Neural cell (in vitro differentiated cells): ENCODE data around the gene CDCA8. TPM values are rescaled to one million over a fixed set of nuclear protein-coding genes. Genes with fewer than 3 reads are reported as not detected.

ENCODE experiments used
- H2AFZ ChIP-seq: fragments of 200-600, 300-800 bp; sonication (generic), shearing (Covaris generic); 2 replicates; pipeline ENCODE4 v1.6.0; 2014; ENCODE audit warnings: low read depth, mild to moderate bottlenecking, antibody characterized with exemption, low read length, moderate library complexity
- H3F3A ChIP-seq: fragments of 200-600 bp; shearing (Covaris generic); 2 replicates; pipeline ENCODE4 v1.6.1; 2016; ENCODE audit warnings: mild to moderate bottlenecking, moderate library complexity, mixed read lengths, antibody characterized with exemption, low read length; ENCODE audit not compliant: insufficient read depth, poor library complexity, severe bottlenecking
- H3K27ac ChIP-seq: fragments of 200-600, 300-800 bp; sonication (generic), shearing (Covaris generic); 2 replicates; pipeline ENCODE4 v1.5.1; 2014; ENCODE audit warnings: mild to moderate bottlenecking, low read length, moderate library complexity
- H3K27me3 ChIP-seq: fragments of 300-800, 200-600 bp; sonication (generic), shearing (Covaris generic); 2 replicates; pipeline ENCODE4 v1.6.0; 2014; ENCODE audit warnings: mild to moderate bottlenecking, low read depth, low read length, moderate library complexity; ENCODE audit not compliant: insufficient read depth
- H3K36me3 ChIP-seq: fragments of 300-800, 200-600 bp; sonication (generic), shearing (Covaris generic); 2 replicates; pipeline ENCODE4 v1.5.1; 2014; ENCODE audit warnings: mild to moderate bottlenecking, antibody characterized with exemption, low read length, moderate library complexity; ENCODE audit not compliant: insufficient read depth
- H3K4me2 ChIP-seq: fragments of 300-800, 200-600 bp; sonication (generic), shearing (Covaris generic); 2 replicates; pipeline ENCODE4 v1.6.0; 2014; ENCODE audit warnings: mild to moderate bottlenecking, low read length
- H3K4me3 ChIP-seq: fragments of 300-800, 200-600 bp; sonication (generic), shearing (Covaris generic); 2 replicates; pipeline ENCODE4 v1.5.1; 2014; ENCODE audit warnings: mild to moderate bottlenecking, low read length, moderate library complexity
- H3K79me2 ChIP-seq: fragments of 200-600 bp; shearing (Covaris generic); replicated peaks from 2 replicates; pipeline ENCODE4 v1.6.0; 2014; ENCODE audit warnings: mild to moderate bottlenecking, low read length, moderate library complexity; ENCODE audit not compliant: insufficient read depth
- H3K9ac ChIP-seq: fragments of 300-800, 200-600 bp; sonication (generic), shearing (Covaris generic); 2 replicates; pipeline ENCODE4 v1.6.1; 2016; ENCODE audit warnings: mild to moderate bottlenecking, low read length, mixed read lengths
- H3K9me2 ChIP-seq: fragments of 200-600 bp; shearing (Covaris generic); 2 replicates; pipeline ENCODE4 v1.6.1; 2016; ENCODE audit warnings: mild to moderate bottlenecking, low read length, mixed read lengths; ENCODE audit not compliant: insufficient read depth
- H3K9me3 ChIP-seq: fragments of 200-600, 300-800 bp; sonication (generic), shearing (Covaris generic); 2 replicates; pipeline ENCODE4 v1.6.1; 2016; ENCODE audit warnings: mild to moderate bottlenecking, mixed run types, low read length, moderate library complexity, mixed read lengths
- H4K20me1 ChIP-seq: fragments of 200-600 bp; shearing (Covaris generic); 2 replicates; pipeline ENCODE4 v1.6.1; 2016; ENCODE audit warnings: mild to moderate bottlenecking, mixed run types; ENCODE audit not compliant: insufficient read depth
- CTCF ChIP-seq: fragments of 450-650 bp; IDR thresholded peaks from 2 replicates; pipeline ENCODE4 v1.5.1; 2014; ENCODE audit warnings: antibody characterized with exemption, mild to moderate bottlenecking, moderate library complexity; ENCODE audit not compliant: poor library complexity, severe bottlenecking
- EP300 ChIP-seq: fragments of 450-650 bp; conservative IDR thresholded peaks from 2 replicates; pipeline ENCODE4 v1.6.1; 2014; ENCODE audit warnings: antibody characterized with exemption, mild to moderate bottlenecking, moderate library complexity; ENCODE audit not compliant: poor library complexity, severe bottlenecking
- EZH2 ChIP-seq: fragments of 200-600, 300-800 bp; shearing (Covaris generic), sonication (generic); IDR thresholded peaks from 2 replicates; pipeline ENCODE4 v1.6.1; 2014; ENCODE audit warnings: antibody characterized with exemption, low read length, borderline replicate concordance, mild to moderate bottlenecking; ENCODE audit not compliant: insufficient read depth, poor library complexity, severe bottlenecking
- MXI1 ChIP-seq: fragments of 450-650 bp; conservative IDR thresholded peaks from 2 replicates; pipeline ENCODE4 v1.6.1; 2014; ENCODE audit warnings: antibody characterized with exemption, mild to moderate bottlenecking; ENCODE audit not compliant: poor library complexity, severe bottlenecking
- POLR2AphosphoS5 ChIP-seq: IDR thresholded peaks from 2 replicates; pipeline ENCODE4 v1.6.1; 2012
- RAD21 ChIP-seq: fragments of 450-650 bp; conservative IDR thresholded peaks from 2 replicates; pipeline ENCODE4 v1.6.1; 2014; ENCODE audit warnings: antibody characterized with exemption, mild to moderate bottlenecking, moderate library complexity
- REST ChIP-seq: IDR thresholded peaks from 2 replicates; pipeline ENCODE4 v1.6.1; 2012; ENCODE audit warnings: borderline replicate concordance
- SMC3 ChIP-seq: fragments of 450-650 bp; conservative IDR thresholded peaks from 2 replicates; pipeline ENCODE4 v1.6.1; 2014; ENCODE audit warnings: antibody characterized with exemption, mild to moderate bottlenecking, moderate library complexity; ENCODE audit not compliant: poor library complexity
- TAF1 ChIP-seq: IDR thresholded peaks from 2 replicates; pipeline ENCODE4 v1.6.1; 2012; ENCODE audit warnings: low read depth
- polyA plus RNA-seq: library from polyadenylated mRNA; depleted of rRNA; stranded (reverse); fragments of >200 nt; gene quantifications from 2 replicates; pipeline ENCODE4 v1.2.3, GENCODE V29; 2014

CDCA8 gene
- polyA plus RNA-seq, 1 donor from 2014 or later, result 0.72 TPM

- Histone ChIP-seq H3K36me3 (no peaks in the 10 kb centered on the region), H3K4me3 (no peak overlapping the region), H3K9me2 (no peaks in the 10 kb centered on the region), H3K9me3 (no peaks in the 10 kb centered on the region), H3K79me2 (peaks cover 4% of the 10 kb centered on the region), H3K9ac (no peak overlapping the region), H4K20me1 (no peaks in the 10 kb centered on the region), H3K4me2 (no peak overlapping the region), H3F3A (no peaks in the 10 kb centered on the region), H2AFZ (no peak overlapping the region), H3K27me3 (no peaks in the 10 kb centered on the region), H3K27ac (no peak overlapping the region)
- TF ChIP-seq RAD21, result no peak
- no peak for TF ChIP-seq POLR2AphosphoS5
- TF ChIP-seq CTCF, result no peak
- TF ChIP-seq SMC3, result no peak
- no peak for TF ChIP-seq EP300
- no peak for TF ChIP-seq REST
- no peak for TF ChIP-seq TAF1
- no peak for TF ChIP-seq EZH2
- no peak for TF ChIP-seq MXI1
Observed at GRCh38 chr1:37697090-37697489, 4.8 kb downstream of the CDCA8 start.

GRCh38 chr1:37697737-37698136 lies 5.4 kb downstream of the CDCA8 start:
- Histone ChIP-seq H3K27me3 (no peaks in the 10 kb centered on the region), H3K79me2 (peaks cover 2% of the 10 kb centered on the region), H3K9me2 (no peaks in the 10 kb centered on the region), H3K9ac (no peak overlapping the region), H3K4me3 (no peak overlapping the region), H3K27ac (no peak overlapping the region), H3F3A (no peaks in the 10 kb centered on the region), H3K36me3 (no peaks in the 10 kb centered on the region), H3K4me2 (no peak overlapping the region), H2AFZ (no peak overlapping the region), H4K20me1 (no peaks in the 10 kb centered on the region), H3K9me3 (no peaks in the 10 kb centered on the region)
- TF ChIP-seq TAF1 (no peak), REST (no peak), POLR2AphosphoS5 (no peak), EP300 (no peak), MXI1 (no peak), CTCF (no peak), SMC3 (no peak), RAD21 (no peak), EZH2 (no peak)
